ENCODE results near the gene ACVR1.
"Not testable (repeated sequence)": the region's sequence is repeated elsewhere in the genome, so short reads cannot be mapped to it uniquely, and the experiment has no call there.

Gene ACVR1

GRCh38 chr2:157748371-157749142 lies 127.6 kb downstream of the ACVR1 start:
- DNase-seq, result no peak

GRCh38 chr2:157747695-157748370 lies 128.3 kb downstream of the ACVR1 start:
- DNase-seq, result no peak

- DNase-seq, result no peak
Measured at GRCh38 chr2:157747280-157747679, 128.8 kb downstream of the ACVR1 start.

GRCh38 chr2:157746234-157746950 lies 129.7 kb downstream of the ACVR1 start:
- DNase-seq, result no peak

GRCh38 chr2:157744571-157745076 lies 131.5 kb downstream of the ACVR1 start:
- no peak for DNase-seq

- DNase-seq, result no peak
Measured at GRCh38 chr2:157743051-157743450, 133.1 kb downstream of the ACVR1 start.

GRCh38 chr2:157741819-157742484 lies 134.2 kb downstream of the ACVR1 start:
- no peak for DNase-seq

- DNase-seq, result no peak
Measured at GRCh38 chr2:157737656-157738055, 138.5 kb downstream of the ACVR1 start.

- DNase-seq, result no peak
Measured at GRCh38 chr2:157735532-157735931, 140.6 kb downstream of the ACVR1 start.

GRCh38 chr2:157733263-157733662 lies 142.9 kb downstream of the ACVR1 start:
- DNase-seq, result no peak

GRCh38 chr2:157732596-157732995 lies 143.5 kb downstream of the ACVR1 start:
- DNase-seq, result no peak

- DNase-seq, result no peak
Measured at GRCh38 chr2:157727693-157728092, 148.4 kb downstream of the ACVR1 start.

- DNase-seq, result no peak
Measured at GRCh38 chr2:157726946-157727345, 149.2 kb downstream of the ACVR1 start.

GRCh38 chr2:157725846-157726245 lies 150.3 kb downstream of the ACVR1 start:
- DNase-seq, result no peak

GRCh38 chr2:157722580-157723234 lies 153.4 kb downstream of the ACVR1 start:
- DNase-seq, result no peak

GRCh38 chr2:157720504-157720903 lies 155.6 kb downstream of the ACVR1 start:
- no peak for DNase-seq

GRCh38 chr2:157704653-157705052 lies 171.5 kb downstream of the ACVR1 start:
- not testable (repeated sequence) for DNase-seq

- DNase-seq, result not testable (repeated sequence)
Measured at GRCh38 chr2:157704148-157704547, 172.0 kb downstream of the ACVR1 start.

- DNase-seq, result no peak
Measured at GRCh38 chr2:157699806-157700205, 176.3 kb downstream of the ACVR1 start.

- no peak for DNase-seq
Measured at GRCh38 chr2:157699009-157699408, 177.1 kb downstream of the ACVR1 start.

- DNase-seq, result no peak
Measured at GRCh38 chr2:157698430-157698829, 177.7 kb downstream of the ACVR1 start.

- DNase-seq, result no peak
Measured at GRCh38 chr2:157696036-157696435, 180.1 kb downstream of the ACVR1 start.
